Nephron progenitor cell (in vitro differentiated cells): Measurements from ENCODE around the gene DNAI4.

Experiments
- DNase-seq: peaks from one replicate; pipeline ENCODE4 v3.0.0; 2021
- H3K27ac Mint-ChIP-seq: 2 replicates; pipeline ENCODE4 v1.8.0; 2021; ENCODE audit warnings: mild to moderate bottlenecking, moderate library complexity, mixed read lengths
- H3K27me3 Mint-ChIP-seq: 2 replicates; pipeline ENCODE4 v1.8.0; 2021; ENCODE audit warnings: mild to moderate bottlenecking, low read depth, mixed read lengths; ENCODE audit not compliant: poor library complexity
- H3K36me3 Mint-ChIP-seq: 2 replicates; pipeline ENCODE4 v1.8.0; 2021; ENCODE audit warnings: low read depth, mixed read lengths
- H3K4me1 Mint-ChIP-seq: 2 replicates; pipeline ENCODE4 v1.8.0; 2021; ENCODE audit warnings: mixed read lengths
- H3K4me3 Mint-ChIP-seq: 2 replicates; pipeline ENCODE4 v1.8.0; 2021; ENCODE audit warnings: mild to moderate bottlenecking, moderate library complexity, mixed read lengths
- H3K9me3 Mint-ChIP-seq: 2 replicates; pipeline ENCODE4 v1.8.0; 2021; ENCODE audit warnings: mild to moderate bottlenecking, moderate library complexity, mixed read lengths
- CTCF ChIP-seq: fragments of 200-600 bp; sonication (generic); IDR thresholded peaks from 2 replicates; pipeline ENCODE4 v1.5.0; 2021; ENCODE audit warnings: antibody characterized with exemption

The DNAI4 gene

GRCh38 chr1:66867501-66867900 is 57.2 kb downstream of the DNAI4 start:
- H3K4me1 Mint-ChIP-seq = no peaks in the 10 kb centered on the region
- H3K27me3 Mint-ChIP-seq = no peaks in the 10 kb centered on the region
- no peak for DNase-seq
- no peaks in the 10 kb centered on the region for H3K9me3 Mint-ChIP-seq
- no peak overlapping the region for H3K4me3 Mint-ChIP-seq
- no peak for TF ChIP-seq CTCF
- no peak overlapping the region for H3K27ac Mint-ChIP-seq
- H3K36me3 Mint-ChIP-seq = no peaks in the 10 kb centered on the region

GRCh38 chr1:66860529-66860928 is 64.1 kb downstream of the DNAI4 start:
- H3K27ac Mint-ChIP-seq = no peak overlapping the region
- no peak for DNase-seq
- H3K9me3 Mint-ChIP-seq = no peaks in the 10 kb centered on the region
- peaks cover 5% of the 10 kb centered on the region for H3K27me3 Mint-ChIP-seq
- no peak overlapping the region for H3K4me3 Mint-ChIP-seq
- no peak for TF ChIP-seq CTCF
- H3K36me3 Mint-ChIP-seq = no peaks in the 10 kb centered on the region
- H3K4me1 Mint-ChIP-seq = no peaks in the 10 kb centered on the region

- Mint-ChIP-seq H3K9me3 (peaks cover 15% of the 10 kb centered on the region), H3K27me3 (peaks cover 5% of the 10 kb centered on the region), H3K4me1 (peaks cover under 1% of the 10 kb centered on the region), H3K27ac (no peak overlapping the region), H3K36me3 (peaks cover 6% of the 10 kb centered on the region), H3K4me3 (no peak overlapping the region)
- no peak for TF ChIP-seq CTCF
- DNase-seq = no peak
Measured at GRCh38 chr1:66853379-66853778, 71.3 kb downstream of the DNAI4 start.

- no peak overlapping the region for H3K27ac Mint-ChIP-seq
- H3K9me3 Mint-ChIP-seq = peaks cover 15% of the 10 kb centered on the region
- TF ChIP-seq CTCF = no peak
- H3K4me1 Mint-ChIP-seq = peaks cover 6% of the 10 kb centered on the region
- peaks cover 5% of the 10 kb centered on the region for H3K27me3 Mint-ChIP-seq
- peaks cover 6% of the 10 kb centered on the region for H3K36me3 Mint-ChIP-seq
- H3K4me3 Mint-ChIP-seq = no peak overlapping the region
- DNase-seq = no peak
Measured at GRCh38 chr1:66852870-66853269, 71.8 kb downstream of the DNAI4 start.

GRCh38 chr1:66850989-66851388 is 73.7 kb downstream of the DNAI4 start:
- Mint-ChIP-seq H3K27ac (no peak overlapping the region), H3K27me3 (peaks cover 3% of the 10 kb centered on the region), H3K36me3 (peaks cover 6% of the 10 kb centered on the region), H3K9me3 (peaks cover 15% of the 10 kb centered on the region), H3K4me3 (no peak overlapping the region), H3K4me1 (peaks cover 6% of the 10 kb centered on the region)
- DNase-seq = no peak
- no peak for TF ChIP-seq CTCF

- H3K27ac Mint-ChIP-seq = no peak overlapping the region
- no peak overlapping the region for H3K4me3 Mint-ChIP-seq
- peaks cover 15% of the 10 kb centered on the region for H3K9me3 Mint-ChIP-seq
- H3K36me3 Mint-ChIP-seq = peaks cover 6% of the 10 kb centered on the region
- H3K4me1 Mint-ChIP-seq = peaks cover 6% of the 10 kb centered on the region
- no peak for DNase-seq
- no peak for TF ChIP-seq CTCF
- H3K27me3 Mint-ChIP-seq = no peaks in the 10 kb centered on the region
Measured at GRCh38 chr1:66848193-66848592, 76.5 kb downstream of the DNAI4 start.
